ENCODE data around the gene LMNTD2.
A peak's percentile ranks its signal among the peaks of the same experiment; 100 is the strongest.
"Not testable (repeated sequence)": the region's sequence is repeated elsewhere in the genome, so short reads cannot be mapped to it uniquely, and the experiment has no call there.

LMNTD2 gene

DNA sequence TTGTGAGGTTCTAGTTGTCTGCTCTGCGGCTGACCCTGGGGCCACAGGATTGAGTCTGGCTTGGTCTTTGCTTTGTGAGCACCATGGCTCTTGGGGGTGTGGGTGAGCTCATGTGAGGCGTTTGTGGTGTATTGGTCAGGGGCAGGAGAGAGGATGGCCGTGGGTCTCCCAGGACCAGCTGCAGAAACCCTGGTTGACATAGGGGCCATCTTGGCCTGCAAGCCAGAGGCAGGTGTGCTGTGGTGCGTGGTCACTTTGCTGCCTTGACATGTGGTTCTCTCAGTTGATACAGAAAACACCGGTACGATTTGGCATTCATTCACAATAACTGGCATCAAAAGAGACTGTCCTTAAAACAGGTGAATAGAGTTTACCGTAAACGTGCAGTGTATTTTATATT is 27.0 kb upstream of the LMNTD2 start:
- DNase-seq: no peak

DNA sequence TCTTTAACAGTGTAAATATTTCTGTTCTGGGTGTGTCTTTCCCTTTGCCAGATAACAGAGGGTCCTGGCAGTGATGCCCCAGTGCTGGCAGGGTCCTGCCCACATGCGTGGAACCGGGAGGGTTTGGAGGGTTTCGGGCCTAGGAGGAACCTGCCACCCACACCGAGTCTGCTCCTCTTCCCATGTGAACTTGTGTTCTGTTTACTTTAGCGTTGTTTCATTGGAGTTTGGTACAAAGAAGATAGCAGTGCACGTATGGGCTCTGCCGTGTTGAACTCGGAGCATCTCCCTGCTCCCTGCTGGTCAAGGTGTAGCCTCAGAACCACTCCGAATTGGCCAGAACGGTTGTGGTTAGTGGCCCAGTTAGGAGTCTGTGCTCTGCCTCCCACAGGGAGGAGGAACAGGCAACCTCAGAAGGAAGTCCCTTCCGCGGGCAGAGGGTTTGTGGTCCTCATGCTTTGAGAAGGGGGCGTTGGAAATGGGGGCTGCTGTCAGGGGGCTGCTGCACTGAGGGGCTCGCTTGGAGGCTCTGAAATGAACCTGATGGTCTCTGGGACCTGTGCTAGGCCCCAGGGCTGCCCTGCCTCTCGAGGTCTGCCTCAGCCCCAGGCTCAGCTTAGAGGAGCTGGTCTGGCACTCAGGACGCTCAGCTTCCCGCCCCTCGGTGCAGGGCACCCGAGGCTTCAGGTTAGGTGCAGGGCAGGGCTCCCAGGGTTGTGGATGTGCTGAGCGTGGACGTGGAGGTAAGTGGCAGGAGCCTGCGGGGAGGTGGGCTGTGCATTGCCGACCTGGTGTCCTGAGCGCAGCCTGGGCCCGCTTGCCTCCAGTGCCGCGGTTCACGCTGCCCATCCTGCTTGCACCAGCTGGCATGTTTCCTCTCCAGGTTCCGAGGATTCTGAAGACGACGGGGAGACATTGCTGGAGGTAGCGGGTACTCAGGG is 26.1 kb upstream of the LMNTD2 start:
- DNase-seq: no peak

DNA sequence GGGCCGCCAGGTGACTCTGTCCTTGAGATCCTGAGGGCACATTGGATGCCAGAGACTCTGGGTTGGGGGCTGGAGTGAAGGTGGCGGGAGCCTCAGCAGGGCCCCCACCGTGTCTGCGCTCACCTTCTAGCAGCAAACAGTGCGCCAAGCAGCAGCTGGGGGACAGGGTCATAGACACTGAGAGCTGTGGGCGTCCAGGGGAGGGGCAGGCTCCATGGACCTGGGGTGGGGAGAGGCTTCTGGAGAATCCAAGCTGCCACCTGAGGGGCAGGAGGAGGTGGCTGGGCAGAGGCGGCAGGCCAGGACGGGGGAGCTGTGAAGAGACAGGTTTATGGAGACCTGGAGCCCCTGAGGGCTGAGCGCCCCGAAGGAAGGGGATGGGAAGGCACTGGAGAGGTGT is 23.7 kb upstream of the LMNTD2 start:
- DNase-seq: no peak

- DNase-seq: no peak
Observed at GRCh38 chr11:581752-582151, 21.2 kb upstream of the LMNTD2 start.

GRCh38 chr11:581342-581741 is 20.8 kb upstream of the LMNTD2 start:
- no peak for DNase-seq

GRCh38 chr11:579830-580601 is 19.5 kb upstream of the LMNTD2 start:
- no peak for DNase-seq

DNA sequence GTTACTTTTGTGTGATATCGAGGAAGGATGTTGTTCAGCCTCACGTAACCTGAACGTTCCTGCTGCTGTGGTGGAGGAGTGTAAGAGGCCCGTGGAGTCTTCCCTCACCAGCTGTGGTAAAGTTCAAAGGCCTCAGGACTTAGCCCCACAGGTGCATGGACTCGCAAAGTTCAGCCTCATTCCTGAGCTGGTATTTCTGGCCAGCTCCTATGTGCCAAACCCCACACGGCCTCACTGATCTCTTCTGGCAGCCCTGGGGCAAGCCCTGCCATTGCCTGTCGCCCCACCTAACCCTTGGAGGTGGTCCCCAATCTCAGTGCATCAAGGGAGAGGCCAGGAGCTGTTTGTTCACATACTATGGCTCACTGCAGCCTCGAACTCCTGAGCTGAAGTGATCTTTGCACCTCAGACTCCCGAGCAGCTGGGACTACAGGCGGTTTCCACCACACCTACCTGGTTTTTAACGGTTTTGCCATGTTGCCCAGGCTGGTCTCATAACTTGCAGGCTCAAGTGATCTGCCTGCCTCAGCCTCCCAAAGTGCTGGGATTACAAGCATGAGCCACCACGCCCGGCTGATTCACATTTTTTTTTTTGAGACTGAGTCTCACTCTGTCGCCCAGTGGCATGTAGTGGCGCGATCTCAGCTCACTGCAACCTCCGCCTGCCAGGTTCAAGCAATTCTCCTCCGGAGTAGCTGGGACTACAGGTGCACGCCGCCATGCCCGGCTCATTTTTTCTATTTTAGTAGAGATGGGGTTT is 17.9 kb upstream of the LMNTD2 start:
- DNase-seq: no peak

GRCh38 chr11:577611-577894 is 17.0 kb upstream of the LMNTD2 start:
- no peak for DNase-seq

DNA sequence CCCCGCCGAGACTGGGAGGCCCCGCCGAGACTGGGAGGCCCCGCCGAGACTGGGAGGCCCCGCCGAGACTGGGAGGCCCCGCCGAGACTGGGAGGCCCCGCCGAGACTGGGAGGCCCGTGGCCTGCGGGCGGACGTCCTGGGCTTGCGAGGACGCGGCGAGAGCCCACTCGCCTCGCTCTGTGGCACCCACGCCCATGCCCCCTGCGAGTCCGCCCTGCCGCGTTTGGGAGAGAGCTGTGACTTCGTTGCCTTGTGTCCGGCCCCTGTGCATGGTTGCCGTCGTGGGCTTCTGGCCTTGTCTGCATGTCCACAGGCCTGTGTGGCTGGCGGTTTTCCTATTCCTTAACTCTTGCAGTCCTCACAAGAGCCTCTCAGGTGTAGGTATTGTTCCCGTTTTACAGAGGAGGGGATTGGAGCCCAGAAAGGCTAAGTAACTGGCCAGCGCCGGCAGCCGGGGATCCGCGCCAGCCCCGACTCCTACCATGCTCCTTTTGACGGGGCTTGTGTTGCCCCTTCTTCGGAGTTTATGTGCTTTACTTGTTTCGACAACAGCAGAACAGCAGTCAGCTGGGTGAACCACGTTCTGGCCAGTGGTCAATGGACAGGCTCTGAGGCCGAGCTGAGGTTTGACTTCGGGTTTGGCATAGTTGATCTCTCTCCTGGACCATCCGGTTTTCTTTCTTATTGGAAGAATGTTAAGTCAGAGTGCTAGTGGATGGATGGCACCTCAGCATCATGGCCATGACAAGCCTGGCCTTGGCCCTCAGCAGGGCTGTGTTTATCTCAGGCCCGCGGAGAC is 16.5 kb upstream of the LMNTD2 start:
- no peak for DNase-seq

DNA sequence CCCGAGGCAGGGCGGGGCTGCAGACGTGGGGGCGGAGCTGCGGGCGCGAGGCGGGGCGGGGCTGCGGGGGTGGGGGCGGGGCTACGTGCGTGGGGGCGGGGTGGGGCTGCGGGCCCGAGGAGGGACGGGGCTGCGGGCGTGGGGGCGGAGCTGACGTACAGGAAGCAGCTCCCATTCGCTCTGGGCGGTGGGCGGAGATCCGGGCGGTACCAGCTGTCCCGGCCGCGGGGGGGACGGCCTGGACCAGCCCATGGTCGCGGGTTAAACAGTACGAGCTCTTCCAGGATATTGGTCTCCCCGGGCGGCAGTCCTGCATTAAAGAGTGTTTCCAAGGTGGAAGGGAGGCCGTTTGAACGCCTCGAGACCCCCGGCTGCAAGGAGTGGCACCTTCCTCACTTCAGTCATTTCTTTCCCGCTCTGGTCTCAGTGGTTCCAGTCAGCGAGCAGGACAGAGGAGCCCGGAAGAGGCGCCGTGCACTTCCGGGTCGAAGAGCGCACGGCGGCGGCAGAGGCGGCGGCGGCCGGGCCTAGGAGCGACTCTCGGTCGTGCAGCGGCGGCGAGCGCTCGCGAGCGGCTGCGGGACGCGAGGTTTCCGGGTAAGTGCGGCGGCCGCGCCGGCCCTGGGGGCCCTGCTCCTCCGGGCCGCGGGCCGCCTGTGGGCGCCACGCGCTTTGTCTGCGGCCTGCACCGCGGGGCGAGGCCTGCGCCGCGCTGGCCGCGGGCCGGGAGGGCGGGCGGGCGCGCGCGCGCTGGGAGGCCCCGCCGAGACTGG is 15.6 kb upstream of the LMNTD2 start, which contains the start of gene PHRF1:
TSS of gene PHRF1 (plus strand) at position 475 of the 773 bp plus-strand sequence. CDS start 5,043 bp downstream, outside the sequence.
- peak; percentile 86 to 92 for DNase-seq

- DNase-seq: no peak
Observed at GRCh38 chr11:575313-575995, 14.9 kb upstream of the LMNTD2 start.

DNA sequence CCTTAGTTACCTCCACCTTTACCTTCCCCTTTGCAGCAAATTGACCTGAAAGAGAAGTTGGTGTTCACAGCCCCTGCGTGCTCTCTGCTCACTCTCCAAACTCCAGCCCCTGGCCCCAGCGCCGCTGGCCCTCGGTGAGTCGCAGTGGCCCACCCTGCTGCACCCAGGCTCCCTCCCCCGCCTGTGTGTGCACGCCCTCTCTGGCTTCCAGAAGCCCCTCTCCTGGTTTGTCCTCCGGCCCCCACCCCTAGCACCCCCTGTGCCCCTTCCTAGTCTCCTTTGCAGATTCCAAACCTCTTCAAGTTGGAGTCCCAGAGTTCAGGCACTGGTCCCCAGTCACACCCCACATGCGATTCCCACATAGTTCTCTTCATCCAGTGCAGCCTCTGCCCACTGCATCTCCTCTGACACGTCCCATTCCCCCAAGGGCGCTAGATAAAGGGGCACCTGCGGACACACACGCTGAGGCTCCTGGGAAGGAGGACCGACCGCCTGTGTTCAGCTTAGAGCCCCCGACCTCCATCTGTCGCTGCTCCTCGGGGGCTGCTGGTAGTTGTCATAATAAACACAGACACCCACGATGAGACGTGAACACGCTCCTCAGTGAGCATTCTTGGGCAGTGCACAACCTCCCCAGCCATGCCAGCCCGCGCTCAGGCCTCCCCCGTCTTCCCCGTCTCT is 14.2 kb upstream of the LMNTD2 start:
- no peak for DNase-seq

DNA sequence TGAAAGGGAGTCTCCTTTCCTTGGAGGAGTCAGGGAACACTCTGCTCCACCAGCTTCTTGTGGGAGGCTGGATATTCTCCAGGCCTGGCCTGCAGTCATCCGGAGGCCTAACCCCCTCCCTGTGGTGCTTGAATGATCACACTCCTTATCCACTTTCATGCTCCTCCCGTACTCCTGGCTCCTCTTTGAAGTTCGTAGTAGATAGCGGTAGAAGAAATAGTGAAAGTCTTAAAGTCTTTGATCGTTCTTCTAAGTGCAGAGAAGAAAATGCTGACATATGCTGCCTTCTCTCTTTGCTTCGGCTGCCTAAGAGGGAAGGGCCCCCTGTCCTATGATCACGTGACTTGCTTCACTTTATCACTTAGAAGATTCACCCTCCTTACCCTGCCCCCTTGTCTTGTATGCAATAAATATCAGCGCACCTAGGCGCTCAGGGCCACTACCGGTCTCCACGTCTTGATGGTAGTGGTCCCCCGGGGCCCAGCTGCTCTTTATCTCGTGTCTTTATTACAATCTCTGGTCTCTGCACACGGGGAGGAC is 13.6 kb upstream of the LMNTD2 start:
- DNase-seq: not testable (repeated sequence)

GRCh38 chr11:573146-573759 is 12.7 kb upstream of the LMNTD2 start:
- no peak for DNase-seq

GRCh38 chr11:571802-572185 is 11.3 kb upstream of the LMNTD2 start:
- no peak for DNase-seq

DNA sequence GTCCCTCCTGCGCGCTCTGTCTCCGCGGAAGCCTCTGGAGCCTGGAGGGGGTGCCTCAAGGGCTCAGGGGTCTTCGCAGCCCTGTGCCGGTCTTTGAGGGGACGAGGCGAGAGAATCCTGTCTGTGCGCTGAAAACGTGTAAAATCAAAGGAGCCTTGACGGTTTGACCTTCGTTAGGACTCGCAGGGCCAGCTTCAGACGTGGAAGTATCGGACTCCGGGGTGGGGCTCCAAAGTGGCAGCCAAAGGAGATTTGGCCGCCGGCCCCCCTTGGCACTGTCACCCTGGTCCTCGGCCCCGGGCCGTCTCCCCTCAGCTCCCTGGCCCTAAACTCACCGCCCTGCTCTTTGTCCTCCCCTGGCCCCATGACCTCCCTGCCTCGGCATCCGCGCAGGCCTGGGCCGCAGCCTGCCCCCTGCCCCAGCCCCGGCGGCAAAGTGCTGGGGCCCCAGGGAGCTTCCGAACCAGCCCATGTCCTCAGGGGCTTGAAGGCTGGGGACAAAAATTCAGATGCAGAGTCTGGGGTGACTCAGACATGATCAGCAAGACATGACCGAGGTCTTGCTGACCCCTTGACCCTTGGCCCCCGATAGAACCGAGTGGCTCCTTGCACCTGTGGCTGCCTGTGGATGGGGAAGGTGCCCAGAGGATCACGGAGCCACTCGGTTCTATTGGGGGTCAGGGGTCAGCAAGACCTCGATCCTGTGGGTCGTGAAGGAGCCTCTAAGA is 8.8 kb upstream of the LMNTD2 start:
- no peak for DNase-seq

DNA sequence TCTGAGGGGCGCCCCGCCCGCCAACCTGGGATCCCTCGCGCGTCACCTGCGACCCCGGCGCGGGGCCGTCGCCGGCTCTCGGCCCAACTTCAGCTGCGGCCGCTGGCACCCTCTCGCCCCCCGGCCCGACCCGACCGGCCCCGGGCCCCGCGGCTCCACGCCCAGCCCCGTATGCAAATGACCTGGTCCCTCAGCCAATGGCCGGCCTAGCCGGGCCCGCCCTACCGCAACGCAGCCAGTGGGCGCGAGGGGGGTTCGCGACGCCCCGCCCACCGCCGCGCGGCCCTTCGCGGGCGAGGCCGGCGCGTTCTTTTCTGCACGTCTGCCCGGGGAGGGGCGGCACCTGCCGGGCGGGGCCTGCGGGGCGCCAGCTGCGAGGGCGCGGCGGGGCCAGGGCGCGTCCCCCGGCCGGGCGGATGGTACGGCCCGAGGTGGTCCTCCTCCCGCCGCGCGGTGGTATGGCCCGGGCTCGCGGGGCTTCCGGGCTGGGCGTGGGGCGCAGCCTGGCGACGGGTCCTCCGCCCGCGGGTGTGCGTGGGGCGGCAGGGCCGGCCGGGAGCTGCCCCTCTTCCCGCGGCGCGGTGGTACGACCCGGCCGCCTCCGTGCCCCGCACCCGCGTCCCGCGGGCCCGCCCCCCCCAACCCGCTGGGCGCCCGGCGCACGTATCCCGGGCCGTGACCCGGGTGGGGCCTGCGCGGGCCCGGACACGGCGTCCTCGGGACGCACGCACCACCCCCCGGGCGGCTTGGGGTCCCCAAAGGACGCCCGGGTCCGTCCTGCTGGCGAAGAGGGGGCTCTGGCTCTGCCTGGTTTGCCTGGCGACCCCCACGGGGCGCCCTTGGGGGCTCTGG is 8.0 kb upstream of the LMNTD2 start:
- DNase-seq: peak; percentile 82 to 88
